Osteoblast (primary cell): ENCODE results near the gene SEPTIN1. TPM values are rescaled to one million over a fixed set of nuclear protein-coding genes. Genes with fewer than 3 reads are reported as not detected.

Experiments used
- DNase-seq: peaks from one replicate; pipeline ENCODE4 v3.0.0; 2011; ENCODE audit warnings: low spot score, mixed read lengths; ENCODE audit not compliant: insufficient read length; ENCODE audit errors: missing footprints
- H2AFZ ChIP-seq: 2 replicates; pipeline ENCODE4 v1.6.0; 2011; ENCODE audit warnings: mild to moderate bottlenecking, low read length
- H3K27ac ChIP-seq: 2 replicates; pipeline ENCODE4 v1.5.1; 2011; ENCODE audit warnings: mild to moderate bottlenecking, low read depth, low read length, moderate library complexity
- H3K27me3 ChIP-seq: 2 replicates; pipeline ENCODE4 v1.6.0; 2012; ENCODE audit warnings: mild to moderate bottlenecking, control low read depth, inconsistent platforms, low read length, moderate library complexity; ENCODE audit not compliant: insufficient read depth
- H3K36me3 ChIP-seq: 2 replicates; pipeline ENCODE4 v1.5.1; 2011; ENCODE audit warnings: mild to moderate bottlenecking, low read length, control low read depth, moderate library complexity; ENCODE audit not compliant: insufficient read depth
- H3K4me1 ChIP-seq: 2 replicates; pipeline ENCODE4 v1.5.1; 2011; ENCODE audit warnings: mild to moderate bottlenecking, low read length, control low read depth, moderate library complexity; ENCODE audit not compliant: insufficient read depth
- H3K4me2 ChIP-seq: 2 replicates; pipeline ENCODE4 v1.6.0; 2011; ENCODE audit warnings: mild to moderate bottlenecking, low read length; ENCODE audit not compliant: insufficient read depth
- H3K4me3 ChIP-seq: fragments of 200-600 bp; sonication (generic); 3 replicates; pipeline ENCODE4 v1.5.1; 2012; ENCODE audit warnings: mild to moderate bottlenecking, low read length, inconsistent platforms; ENCODE audit not compliant: insufficient read depth
- H3K79me2 ChIP-seq: 2 replicates; pipeline ENCODE4 v1.6.0; 2012; ENCODE audit warnings: mild to moderate bottlenecking, low read length, control low read depth, inconsistent platforms; ENCODE audit not compliant: insufficient read depth
- H3K9me3 ChIP-seq: 2 replicates; pipeline ENCODE4 v1.5.1; 2011; ENCODE audit warnings: low read depth, low read length, control low read depth
- H4K20me1 ChIP-seq: 2 replicates; pipeline ENCODE4 v1.6.0; 2012; ENCODE audit warnings: mild to moderate bottlenecking, low read length, control low read depth; ENCODE audit not compliant: insufficient read depth
- CTCF ChIP-seq: IDR thresholded peaks from 2 replicates; pipeline ENCODE4 v1.5.1; 2011; ENCODE audit warnings: mild to moderate bottlenecking, low read depth, low read length, moderate library complexity; ENCODE audit errors: extremely low read depth
- total RNA-seq: library from RNA; depleted of rRNA; stranded (reverse); fragments of >200 nt; gene quantifications from 2 replicates; pipeline ENCODE4 v1.2.3, GENCODE V29; 2012

The SEPTIN1 gene
- total RNA-seq, 1 donor, result not detected

GRCh38 chr16:30380072-30380802 is 2.1 kb downstream of the SEPTIN1 start:
- Histone ChIP-seq H3K4me3 (no peak overlapping the region), H3K9me3 (no peaks in the 10 kb centered on the region), H3K4me2 (no peak overlapping the region), H4K20me1 (peaks cover 8% of the 10 kb centered on the region), H3K27ac (no peak overlapping the region), H3K36me3 (no peaks in the 10 kb centered on the region), H3K27me3 (no peaks in the 10 kb centered on the region), H3K4me1 (peaks cover 14% of the 10 kb centered on the region), H2AFZ (no peak overlapping the region), H3K79me2 (peaks cover 4% of the 10 kb centered on the region)
- TF ChIP-seq CTCF, result no peak
- peak; percentile 19 for DNase-seq

GRCh38 chr16:30379158-30379783 is 3.1 kb downstream of the SEPTIN1 start:
- H3K4me2 ChIP-seq, result peak overlapping the region; percentile 95
- H4K20me1 ChIP-seq, result peaks cover 8% of the 10 kb centered on the region
- H3K4me3 ChIP-seq, result peak overlapping the region; percentile 88
- peaks cover 14% of the 10 kb centered on the region for H3K4me1 ChIP-seq
- H3K27ac ChIP-seq, result no peak overlapping the region
- peaks cover 4% of the 10 kb centered on the region for H3K79me2 ChIP-seq
- peak; percentile 19 for DNase-seq
- H2AFZ ChIP-seq, result peak overlapping the region; percentile 50
- TF ChIP-seq CTCF, result no peak
- H3K9me3 ChIP-seq, result no peaks in the 10 kb centered on the region
- no peaks in the 10 kb centered on the region for H3K36me3 ChIP-seq
- H3K27me3 ChIP-seq, result no peaks in the 10 kb centered on the region

- Histone ChIP-seq H3K27ac (peak overlapping the region; percentile 91), H3K9me3 (no peaks in the 10 kb centered on the region), H3K4me3 (peak overlapping the region; percentile 88), H2AFZ (peak overlapping the region; percentile 93), H3K4me2 (peak overlapping the region; percentile 95), H4K20me1 (peaks cover 8% of the 10 kb centered on the region), H3K4me1 (peaks cover 14% of the 10 kb centered on the region), H3K27me3 (no peaks in the 10 kb centered on the region), H3K36me3 (no peaks in the 10 kb centered on the region), H3K79me2 (peaks cover 4% of the 10 kb centered on the region)
- peak; percentile 100 for DNase-seq
- TF ChIP-seq CTCF, result peak; percentile 30
These were observed 3.9 kb downstream of the SEPTIN1 start for GRCh38 chr16:30378236-30379157.
